PC-9 (cell line): ENCODE data around the gene PAM16. TPM values are rescaled to one million over a fixed set of nuclear protein-coding genes. Genes with fewer than 3 reads are reported as not detected.

ENCODE experiments used
- BruUV-seq: library from RNA; stranded (reverse); fragments of 400-500 nt; replicated peaks from 2 replicates; lab custom pipeline; 2021; lab: Mats Ljungman, UMichigan
- CTCF ChIA-PET: fragments of 300-600 bp; sonication (Branson Sonifier 250); formaldehyde crosslinking; loops from one replicate; lab custom pipeline; 2022; ENCODE audit warnings: antibody characterized with exemption; lab: Charles Lee
- POLR2A ChIA-PET: fragments of 300-600 bp; sonication (Branson Sonifier 250); formaldehyde crosslinking; loops from one replicate; lab custom pipeline; 2022; ENCODE audit warnings: antibody characterized with exemption; ENCODE audit not compliant: unreplicated experiment; lab: Charles Lee
- DNase-seq, 2 experiments: peaks; one replicate each; pipeline versions ENCODE4 v3.0.0 to v3.0.0-alpha.2; 2015 to 2022; ENCODE audit warnings: mixed read lengths in 1 of 2
- H2AFZ ChIP-seq: fragments of 200-600 bp; sonication (generic); 2 replicates; pipeline ENCODE4 v1.8.1; 2017; ENCODE audit warnings: antibody characterized with exemption
- H3F3A ChIP-seq: fragments of 200-600 bp; sonication (generic); 2 replicates; pipeline ENCODE4 v1.8.1; 2017; ENCODE audit warnings: antibody characterized with exemption, mild to moderate bottlenecking, low read depth; ENCODE audit not compliant: insufficient read depth
- H3K27ac ChIP-seq: fragments of 200-600 bp; sonication (generic); 2 replicates; pipeline ENCODE4 v1.6.1; 2016; ENCODE audit warnings: mixed run types
- H3K27me3 ChIP-seq: fragments of 200-600 bp; sonication (generic); 2 replicates; pipeline ENCODE4 v1.6.1; 2016; ENCODE audit warnings: low read depth, mixed run types; ENCODE audit not compliant: insufficient read depth
- H3K36me3 ChIP-seq: fragments of 200-600 bp; sonication (generic); 2 replicates; pipeline ENCODE4 v1.6.1; 2016; ENCODE audit warnings: low read depth, mixed run types
- H3K4me1 ChIP-seq: fragments of 200-600 bp; sonication (generic); replicated peaks from 2 replicates; pipeline ENCODE4 v1.6.1; 2016; ENCODE audit warnings: mixed run types; ENCODE audit not compliant: insufficient read depth
- H3K4me2 ChIP-seq: fragments of 200-600 bp; sonication (generic); 2 replicates; pipeline ENCODE4 v1.6.1; 2017; ENCODE audit warnings: mixed run types
- H3K4me3 ChIP-seq: fragments of 200-600 bp; sonication (generic); 2 replicates; pipeline ENCODE4 v1.6.1; 2016; ENCODE audit warnings: mixed run types
- H3K79me2 ChIP-seq: fragments of 200-600 bp; sonication (generic); 2 replicates; pipeline ENCODE4 v1.6.1; 2017; ENCODE audit warnings: low read depth, mixed run types
- H3K9me2 ChIP-seq: fragments of 200-600 bp; sonication (generic); 2 replicates; pipeline ENCODE4 v1.8.1; 2017; ENCODE audit warnings: mild to moderate bottlenecking; ENCODE audit not compliant: insufficient read depth
- H3K9me3 ChIP-seq: fragments of 200-600 bp; sonication (generic); 2 replicates; pipeline ENCODE4 v1.8.1; 2016; ENCODE audit warnings: low read depth; ENCODE audit not compliant: insufficient read depth
- H4K20me1 ChIP-seq: fragments of 200-600 bp; sonication (generic); 2 replicates; pipeline ENCODE4 v1.8.1; 2017; ENCODE audit not compliant: insufficient read depth
- CTCF ChIP-seq: fragments of 200-600 bp; sonication (generic); conservative IDR thresholded peaks from 2 replicates; pipeline ENCODE4 v1.6.1; 2017; ENCODE audit warnings: mixed run types, antibody characterized with exemption, mild to moderate bottlenecking, moderate library complexity
- EZH2 ChIP-seq: fragments of 200-600 bp; sonication (generic); IDR thresholded peaks from 2 replicates; pipeline ENCODE4 v1.8.0; 2017; ENCODE audit warnings: antibody characterized with exemption, low read depth
- intact Hi-C: fragments of 100-400 bp; cut with micrococcal nuclease; formaldehyde crosslinking; loops from one replicate; pipeline ENCODE4 v1.10.0; 2022; ENCODE audit not compliant: unreplicated experiment
- total RNA-seq: library from RNA; stranded (reverse); gene quantifications from 2 replicates; pipeline ENCODE4 v1.2.3, GENCODE V29; 2021

PAM16 gene
- total RNA-seq, 1 experiment from 2014 or later, result 95.9 TPM

GRCh38 chr16:4392382-4393239 lies 41.5 kb upstream of the PAM16 start:
- no peaks in the 10 kb centered on the region for H3K79me2 ChIP-seq
- peak in 1 of 2 experiments; percentile 90 for DNase-seq
- H3K9me2 ChIP-seq, result no peaks in the 10 kb centered on the region
- TF ChIP-seq EZH2, result no peak
- no peak for TF ChIP-seq CTCF
- H3K4me1 ChIP-seq, result peaks cover 28% of the 10 kb centered on the region
- intact Hi-C loops, result loop anchor here (1.0 kb wide), 2 partner anchors 16 to 85 kb away; no protein-coding TSS in a partner anchor
- no peak overlapping the region for H2AFZ ChIP-seq
- H3K27ac ChIP-seq, result peak overlapping the region; percentile 90
- no peaks in the 10 kb centered on the region for H3K36me3 ChIP-seq
- H4K20me1 ChIP-seq, result no peaks in the 10 kb centered on the region
- TSS peak; percentile 59 for BruUV-seq
- no peak overlapping the region for H3K4me3 ChIP-seq
- ChIA-PET CTCF (interaction anchor here (0.6 to 2.2 kb wide), 10 partner anchors 10 to 119 kb away, joined by 3 to 19 read pairs (median 4); no protein-coding TSS in a partner anchor), POLR2A (interaction anchor here (0.5 to 2.2 kb wide), 15 partner anchors 10 to 702 kb away, joined by 3 to 22 read pairs (median 5); no protein-coding TSS in a partner anchor)
- H3K4me2 ChIP-seq, result peak overlapping the region; percentile 76
- no peaks in the 10 kb centered on the region for H3K9me3 ChIP-seq
- peaks cover 9% of the 10 kb centered on the region for H3F3A ChIP-seq
- no peaks in the 10 kb centered on the region for H3K27me3 ChIP-seq

GRCh38 chr16:4391631-4392381 lies 40.7 kb upstream of the PAM16 start:
- intact Hi-C loops, result no loop called here
- no TSS peak for BruUV-seq
- TF ChIP-seq EZH2 (no peak), CTCF (no peak)
- Histone ChIP-seq H3F3A (peaks cover 9% of the 10 kb centered on the region), H3K36me3 (no peaks in the 10 kb centered on the region), H2AFZ (no peak overlapping the region), H3K79me2 (no peaks in the 10 kb centered on the region), H3K4me2 (no peak overlapping the region), H4K20me1 (no peaks in the 10 kb centered on the region), H3K9me3 (no peaks in the 10 kb centered on the region), H3K4me3 (no peak overlapping the region), H3K27ac (no peak overlapping the region), H3K4me1 (peaks cover 28% of the 10 kb centered on the region), H3K9me2 (no peaks in the 10 kb centered on the region), H3K27me3 (no peaks in the 10 kb centered on the region)
- ChIA-PET POLR2A (interaction anchor here (0.6 to 2.2 kb wide), 5 partner anchors 10 to 551 kb away, joined by 4 to 22 read pairs (median 6); no protein-coding TSS in a partner anchor), CTCF (interaction anchor here (0.6 to 2.2 kb wide), 5 partner anchors 11 to 82 kb away, joined by 4 to 16 read pairs (median 7); no protein-coding TSS in a partner anchor)
- no peak for DNase-seq
